ENCODE results near the gene ATRIP. TPM values are rescaled to one million over a fixed set of nuclear protein-coding genes. Genes with fewer than 3 reads are reported as not detected.

The ATRIP gene
- 10 to 100 TPM in 1 of 2 donors, 1 to 10 TPM in 1; 7.7 to 16.5 TPM for total RNA-seq

GRCh38 chr3:48446425-48447193 is at the start of gene ATRIP:
Gene ATRIP, plus strand, starts transcription at chr3:48446737. Its CDS starts 109 bp downstream, at chr3:48446846.
- H3K36me3 ChIP-seq: no peaks in the 10 kb centered on the region
- no peaks in the 10 kb centered on the region for H3K27me3 ChIP-seq (replicated peaks; ENCODE audit: insufficient read depth)
- H3K4me1 ChIP-seq (replicated peaks): peaks cover 7% of the 10 kb centered on the region
- intact Hi-C loops (cut with DNase I): no loop called here
- TF ChIP-seq POLR2A (IDR thresholded peaks at IDR 0.05): peak; percentile 89
- TF ChIP-seq CTCF (IDR thresholded peaks at IDR 0.05): peak in 2 of 4 experiments; percentile 31 to 46
- peak; percentile 98 for TF ChIP-seq POLR2AphosphoS5 (IDR thresholded peaks at IDR 0.05)
- under 1% methylated on average over 63 of the region's 91 CpGs for WGBS
- H3K9me3 ChIP-seq: no peaks in the 10 kb centered on the region
- H3K27ac ChIP-seq: peak within 1 kb of the TSS; percentile 85 to 88
- H3K4me3 ChIP-seq: peak within 1 kb of the TSS; percentile 88 to 92
- DNase-seq (ENCODE audit: low spot score): peak; percentile 88

- TF ChIP-seq CTCF (IDR thresholded peaks at IDR 0.05) (no peak), POLR2AphosphoS5 (IDR thresholded peaks at IDR 0.05) (no peak), POLR2A (IDR thresholded peaks at IDR 0.05) (no peak)
- no peaks in the 10 kb centered on the region for H3K9me3 ChIP-seq
- no peak overlapping the region for H3K4me3 ChIP-seq
- H3K36me3 ChIP-seq: no peaks in the 10 kb centered on the region
- no peaks in the 10 kb centered on the region for H3K27me3 ChIP-seq (replicated peaks; ENCODE audit: insufficient read depth)
- 59% methylated on average over 8 of the region's 9 CpGs for WGBS
- no peaks in the 10 kb centered on the region for H3K4me1 ChIP-seq (replicated peaks)
- no peak overlapping the region for H3K27ac ChIP-seq
- intact Hi-C loops (cut with DNase I): loop anchor here (1.0 kb wide), 1 partner anchor 37 kb away; no protein-coding TSS in a partner anchor
- no peak for DNase-seq (ENCODE audit: low spot score)
These were observed 48.5 kb upstream of the ATRIP start for GRCh38 chr3:48397767-48398681.

- H3K27me3 ChIP-seq (replicated peaks; ENCODE audit: insufficient read depth): no peaks in the 10 kb centered on the region
- H3K27ac ChIP-seq: no peak overlapping the region
- H3K4me3 ChIP-seq: no peak overlapping the region
- TF ChIP-seq POLR2AphosphoS5 (IDR thresholded peaks at IDR 0.05) (no peak), POLR2A (IDR thresholded peaks at IDR 0.05) (no peak), CTCF (IDR thresholded peaks at IDR 0.05) (no peak)
- H3K9me3 ChIP-seq: no peaks in the 10 kb centered on the region
- WGBS: 50% methylated on average over 11 of the region's 11 CpGs
- H3K4me1 ChIP-seq (replicated peaks): no peaks in the 10 kb centered on the region
- H3K36me3 ChIP-seq: no peaks in the 10 kb centered on the region
- intact Hi-C loops (cut with DNase I): loop anchor here (1.0 kb wide), 1 partner anchor 36 kb away; no protein-coding TSS in a partner anchor
- DNase-seq (ENCODE audit: low spot score): no peak
These were observed 47.7 kb upstream of the ATRIP start for GRCh38 chr3:48398701-48399386.

- no peaks in the 10 kb centered on the region for H3K9me3 ChIP-seq
- no peaks in the 10 kb centered on the region for H3K27me3 ChIP-seq (replicated peaks; ENCODE audit: insufficient read depth)
- peak; percentile 20 for DNase-seq (ENCODE audit: low spot score)
- H3K4me3 ChIP-seq: no peak overlapping the region
- no peaks in the 10 kb centered on the region for H3K4me1 ChIP-seq (replicated peaks)
- intact Hi-C loops (cut with DNase I): loop anchor here (5.0 kb wide), 1 partner anchor 158 kb away; the partner anchor contains the start of gene PFKFB4
- WGBS: 57% methylated on average over 4 of the region's 4 CpGs
- no peak overlapping the region for H3K27ac ChIP-seq
- TF ChIP-seq POLR2A (IDR thresholded peaks at IDR 0.05) (no peak), POLR2AphosphoS5 (IDR thresholded peaks at IDR 0.05) (no peak), CTCF (IDR thresholded peaks at IDR 0.05) (no peak)
- H3K36me3 ChIP-seq: peaks cover 0 to 2% of the 10 kb centered on the region in 2 donors
These were observed 47.0 kb upstream of the ATRIP start for GRCh38 chr3:48399387-48400172.

Measured in prostate gland (tissue), 2 donors.